ENCODE data around the gene KDM4B. TPM values are rescaled to one million over a fixed set of nuclear protein-coding genes. Genes with fewer than 3 reads are reported as not detected.

Gene KDM4B
- total and polyA plus RNA-seq, 2 of the 8 experiments (the other 6 are each of a cell fraction or from before 2014, with no cell fraction given), result 12.0 to 31.9 TPM

- no peak for TF ChIP-seq RXRA (IDR thresholded peaks at IDR 0.05; ENCODE audit: insufficient read depth, low read depth, low read length)
Measured at GRCh38 chr19:4986056-4986455, 17.1 kb downstream of the KDM4B start (continued).
